Measurements from ENCODE around the gene KRTAP5-6.

Gene KRTAP5-6

DNA sequence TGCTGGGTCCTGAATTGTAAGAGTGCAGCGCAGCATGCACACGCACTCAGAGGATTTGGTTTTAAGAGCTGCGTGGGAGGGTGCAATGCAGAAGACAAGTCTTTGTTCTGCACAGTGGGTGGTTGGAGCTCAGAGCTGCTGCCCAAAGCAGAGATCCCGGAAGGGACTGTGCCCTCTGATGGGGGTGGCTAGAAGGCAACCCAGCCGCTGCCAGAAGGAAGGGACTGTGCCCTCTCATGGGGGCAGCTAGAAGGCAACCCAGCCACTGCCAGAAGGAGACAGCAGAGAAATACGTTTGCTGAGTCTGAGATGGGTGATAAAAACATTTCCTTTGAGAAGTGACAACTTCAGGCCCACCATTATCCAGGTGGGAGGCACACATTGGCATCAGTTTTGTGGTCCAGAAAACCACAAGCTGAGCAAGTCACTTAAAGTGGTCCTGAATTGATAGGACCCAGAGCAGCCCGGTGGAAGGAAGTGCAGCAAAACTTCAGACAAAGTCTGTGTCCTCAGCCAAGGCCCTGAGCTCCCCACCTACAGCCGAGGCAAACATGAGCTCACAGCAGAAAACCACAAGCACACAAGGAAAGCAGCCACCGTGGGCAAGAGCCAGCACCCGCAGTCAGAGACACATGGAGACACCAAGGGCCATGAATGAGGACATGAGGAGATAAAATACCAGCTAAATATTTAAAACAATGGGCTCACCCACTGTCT, 4.3 kb downstream of the KRTAP5-6 start:
- Mint-ChIP-seq H3K9me3 (peaks cover 8% of the 10 kb centered on the region), H3K36me3 (ENCODE audit: low read depth) (no peaks in the 10 kb centered on the region), H3K27me3 (peaks cover 8% of the 10 kb centered on the region), H3K4me1 (ENCODE audit: low read depth) (peaks cover 42% of the 10 kb centered on the region), H3K4me3 (peak overlapping the region; percentile 44), H3K27ac (peak overlapping the region; percentile 70)

- H3K27me3 Mint-ChIP-seq = peaks cover 8% of the 10 kb centered on the region
- peaks cover 8% of the 10 kb centered on the region for H3K9me3 Mint-ChIP-seq
- no peaks in the 10 kb centered on the region for H3K36me3 Mint-ChIP-seq (ENCODE audit: low read depth)
- H3K4me1 Mint-ChIP-seq (ENCODE audit: low read depth) = peaks cover 46% of the 10 kb centered on the region
- H3K4me3 Mint-ChIP-seq = no peak overlapping the region
- H3K27ac Mint-ChIP-seq = no peak overlapping the region
Measured at GRCh38 chr11:1702506-1702905, 5.5 kb downstream of the KRTAP5-6 start.

DNA sequence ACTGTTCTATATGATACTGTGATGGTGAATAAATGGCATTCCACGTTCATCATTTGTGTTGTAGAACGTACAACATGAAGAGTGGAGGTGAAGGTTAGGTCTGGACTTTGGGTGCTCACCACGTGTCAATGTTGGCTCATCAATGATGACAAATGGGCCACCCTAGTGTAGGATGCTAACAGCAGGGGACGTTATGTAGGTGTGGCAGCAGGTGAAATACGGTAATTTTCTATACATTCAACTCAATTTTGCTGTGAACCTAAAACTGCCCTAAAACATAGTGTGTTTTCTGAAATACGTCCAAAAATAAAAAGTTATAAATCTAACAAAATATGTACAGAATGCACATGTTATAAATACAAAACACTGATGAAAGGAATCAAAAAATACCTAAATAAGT, 6.2 kb downstream of the KRTAP5-6 start:
- peaks cover 46% of the 10 kb centered on the region for H3K4me1 Mint-ChIP-seq (ENCODE audit: low read depth)
- peaks cover 4% of the 10 kb centered on the region for H3K27me3 Mint-ChIP-seq
- H3K27ac Mint-ChIP-seq = no peak overlapping the region
- H3K36me3 Mint-ChIP-seq (ENCODE audit: low read depth) = no peaks in the 10 kb centered on the region
- H3K9me3 Mint-ChIP-seq = peaks cover 8% of the 10 kb centered on the region
- H3K4me3 Mint-ChIP-seq = no peak overlapping the region

GRCh38 chr11:1705126-1706052, 8.4 kb downstream of the KRTAP5-6 start:
- Mint-ChIP-seq H3K36me3 (ENCODE audit: low read depth) (no peaks in the 10 kb centered on the region), H3K4me3 (no peak overlapping the region), H3K27me3 (no peaks in the 10 kb centered on the region), H3K4me1 (ENCODE audit: low read depth) (peaks cover 41% of the 10 kb centered on the region), H3K9me3 (peaks cover 5% of the 10 kb centered on the region), H3K27ac (peak overlapping the region; percentile 40)

DNA sequence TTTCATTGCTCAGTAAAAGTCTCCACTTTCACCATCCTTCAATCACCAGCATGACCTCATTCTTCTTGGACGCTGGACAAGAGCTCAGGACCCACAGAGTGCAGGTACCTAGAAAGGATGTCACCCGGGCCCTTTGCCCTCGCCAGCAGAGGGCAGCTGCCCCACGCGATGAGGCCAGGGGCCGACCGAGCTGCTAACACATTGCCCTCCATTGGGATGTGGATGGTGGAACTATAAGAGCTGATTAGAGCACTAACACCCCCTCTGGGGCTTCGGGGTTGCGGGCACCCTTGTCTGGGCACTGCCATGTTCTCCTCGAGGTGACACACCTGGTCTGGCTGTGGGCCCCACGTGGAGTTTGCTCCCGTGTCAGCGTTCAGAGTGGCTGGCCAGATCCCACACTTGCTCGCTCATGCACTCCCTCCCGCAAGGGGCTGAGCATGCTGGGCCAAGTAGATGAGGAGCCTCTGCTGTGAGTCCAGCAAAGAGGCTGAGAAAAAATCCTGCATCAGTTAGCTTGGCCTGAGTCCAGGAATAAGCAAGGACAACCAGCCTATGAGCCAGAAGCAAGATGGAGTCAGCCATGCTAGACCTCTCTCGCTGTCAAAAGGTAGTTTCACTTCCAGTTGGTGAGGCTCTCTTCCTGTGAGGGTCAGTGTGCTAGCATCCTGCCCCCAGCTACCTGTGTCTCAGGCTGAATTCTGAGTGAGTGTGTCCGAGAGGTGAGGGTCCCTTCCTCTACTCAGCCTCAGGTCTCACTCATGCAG, 9.8 kb downstream of the KRTAP5-6 start:
- Mint-ChIP-seq H3K27me3 (no peaks in the 10 kb centered on the region), H3K9me3 (no peaks in the 10 kb centered on the region), H3K4me3 (no peak overlapping the region), H3K36me3 (ENCODE audit: low read depth) (no peaks in the 10 kb centered on the region), H3K27ac (peak overlapping the region; percentile 9), H3K4me1 (ENCODE audit: low read depth) (peaks cover 27% of the 10 kb centered on the region)

GRCh38 chr11:1707751-1708150, 10.8 kb downstream of the KRTAP5-6 start:
- Mint-ChIP-seq H3K36me3 (ENCODE audit: low read depth) (no peaks in the 10 kb centered on the region), H3K9me3 (no peaks in the 10 kb centered on the region), H3K4me3 (no peak overlapping the region), H3K27ac (no peak overlapping the region), H3K4me1 (ENCODE audit: low read depth) (peaks cover 22% of the 10 kb centered on the region), H3K27me3 (no peaks in the 10 kb centered on the region)

DNA sequence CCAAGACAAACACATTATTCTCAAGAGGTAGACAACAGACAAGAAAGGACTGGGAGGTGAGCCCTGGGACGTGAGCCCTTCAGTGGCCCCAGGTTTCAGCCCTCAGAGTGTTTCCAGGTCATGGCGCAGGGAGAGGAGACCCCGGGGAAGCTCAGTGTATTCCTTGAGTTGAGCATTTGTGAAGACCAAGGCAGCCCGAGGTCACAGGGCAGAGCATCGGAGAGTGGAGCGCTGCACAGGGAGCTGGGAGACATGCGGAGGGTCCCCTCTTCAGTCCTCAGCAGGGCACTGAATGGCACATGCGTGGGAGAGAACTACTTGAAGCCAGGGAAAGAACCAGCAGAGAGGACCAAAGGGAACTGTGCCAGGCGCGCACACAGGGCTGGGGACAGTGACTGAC, 11.7 kb downstream of the KRTAP5-6 start:
- peaks cover 22% of the 10 kb centered on the region for H3K4me1 Mint-ChIP-seq (ENCODE audit: low read depth)
- no peak overlapping the region for H3K4me3 Mint-ChIP-seq
- no peak overlapping the region for H3K27ac Mint-ChIP-seq
- H3K9me3 Mint-ChIP-seq = no peaks in the 10 kb centered on the region
- H3K27me3 Mint-ChIP-seq = no peaks in the 10 kb centered on the region
- no peaks in the 10 kb centered on the region for H3K36me3 Mint-ChIP-seq (ENCODE audit: low read depth)

- no peak overlapping the region for H3K27ac Mint-ChIP-seq
- H3K4me1 Mint-ChIP-seq (ENCODE audit: low read depth) = no peaks in the 10 kb centered on the region
- peaks cover 3% of the 10 kb centered on the region for H3K27me3 Mint-ChIP-seq
- H3K36me3 Mint-ChIP-seq (ENCODE audit: low read depth) = no peaks in the 10 kb centered on the region
- H3K4me3 Mint-ChIP-seq = no peak overlapping the region
- H3K9me3 Mint-ChIP-seq = no peaks in the 10 kb centered on the region
Measured at GRCh38 chr11:1714908-1715885, 18.2 kb downstream of the KRTAP5-6 start.

DNA sequence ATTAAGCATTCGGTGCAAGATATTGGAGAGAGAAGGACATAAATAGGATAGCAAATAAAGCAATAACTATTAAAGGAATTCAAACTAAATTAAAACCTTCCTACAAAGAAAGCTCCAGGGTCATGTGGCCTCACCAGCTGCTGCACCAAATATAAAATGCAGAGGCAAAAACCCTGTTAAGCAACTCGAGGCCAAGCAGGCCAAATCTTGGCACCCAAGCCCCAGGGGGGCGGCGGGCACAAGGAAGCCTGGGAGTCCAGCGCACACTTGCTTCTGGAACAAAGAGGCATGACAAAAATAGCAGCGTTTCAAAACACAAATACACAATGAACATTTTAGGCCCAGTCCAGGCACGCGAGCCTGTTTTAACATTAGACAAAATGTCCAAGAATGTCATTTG, 20.8 kb downstream of the KRTAP5-6 start:
- Mint-ChIP-seq H3K9me3 (no peaks in the 10 kb centered on the region), H3K4me3 (no peak overlapping the region), H3K27ac (no peak overlapping the region), H3K4me1 (ENCODE audit: low read depth) (no peaks in the 10 kb centered on the region), H3K27me3 (peaks cover 8% of the 10 kb centered on the region), H3K36me3 (ENCODE audit: low read depth) (no peaks in the 10 kb centered on the region)

DNA sequence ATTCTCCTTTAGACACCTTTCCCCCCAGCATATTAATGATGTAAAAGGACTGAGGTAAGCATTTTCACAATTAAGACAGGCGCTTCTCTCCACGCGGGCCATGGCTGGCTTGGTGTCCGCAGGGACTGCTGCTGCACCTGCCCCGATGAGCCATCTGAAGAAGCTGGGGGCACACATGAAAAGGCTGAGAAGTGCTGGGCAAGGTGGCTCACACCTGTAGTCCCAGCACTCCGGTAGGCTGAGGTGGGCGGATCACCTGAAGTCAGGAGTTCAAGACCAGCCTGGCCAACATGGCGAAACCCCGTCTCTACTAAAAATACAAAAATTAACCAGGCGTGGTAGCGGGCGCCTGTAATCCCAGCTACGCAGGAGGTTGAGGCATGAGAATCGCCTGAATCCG, 21.3 kb downstream of the KRTAP5-6 start:
- H3K4me1 Mint-ChIP-seq (ENCODE audit: low read depth) = no peaks in the 10 kb centered on the region

GRCh38 chr11:1719781-1720180, 22.8 kb downstream of the KRTAP5-6 start:
- no peak overlapping the region for H3K4me3 Mint-ChIP-seq
- no peaks in the 10 kb centered on the region for H3K36me3 Mint-ChIP-seq (ENCODE audit: low read depth)
- H3K27me3 Mint-ChIP-seq = peaks cover 8% of the 10 kb centered on the region
- H3K4me1 Mint-ChIP-seq (ENCODE audit: low read depth) = no peaks in the 10 kb centered on the region
- no peak overlapping the region for H3K27ac Mint-ChIP-seq
- H3K9me3 Mint-ChIP-seq = no peaks in the 10 kb centered on the region

More for the DNA sequence above, 21.3 kb downstream of the KRTAP5-6 start:
- Mint-ChIP-seq H3K27me3 (peaks cover 8% of the 10 kb centered on the region), H3K9me3 (no peaks in the 10 kb centered on the region), H3K4me3 (no peak overlapping the region), H3K36me3 (ENCODE audit: low read depth) (no peaks in the 10 kb centered on the region), H3K27ac (no peak overlapping the region)

GRCh38 chr11:1727096-1727690, 30.2 kb downstream of the KRTAP5-6 start:
- Mint-ChIP-seq H3K4me3 (peak overlapping the region; percentile 45), H3K27me3 (peaks cover 7% of the 10 kb centered on the region), H3K27ac (peak overlapping the region; percentile 85), H3K9me3 (peaks cover 9% of the 10 kb centered on the region), H3K36me3 (ENCODE audit: low read depth) (no peaks in the 10 kb centered on the region), H3K4me1 (ENCODE audit: low read depth) (peaks cover 52% of the 10 kb centered on the region)

- Mint-ChIP-seq H3K27ac (peak overlapping the region; percentile 85), H3K4me3 (peak overlapping the region; percentile 3), H3K27me3 (peaks cover 7% of the 10 kb centered on the region), H3K36me3 (ENCODE audit: low read depth) (no peaks in the 10 kb centered on the region), H3K4me1 (ENCODE audit: low read depth) (peaks cover 52% of the 10 kb centered on the region), H3K9me3 (peaks cover 9% of the 10 kb centered on the region)
Measured at GRCh38 chr11:1727861-1728260, 30.9 kb downstream of the KRTAP5-6 start.

Measured in stimulated activated naive CD8-positive, alpha-beta T cell treated with anti-CD3 and anti-CD28 coated beads, Interleukin-15, Interleukin-2, amounts not matched to agents 100 ng/mL and 50 ng/mL, for 24 hours (primary cell).